Activated CD4-positive, CD25-positive, alpha-beta regulatory T cell treated with anti-CD3 and anti-CD28 coated beads, Interleukin-2, amount 50 U/mL, for 16 hours (primary cell): ENCODE data around the gene RNF103.

Experiments
- DNase-seq: peaks from one replicate; pipeline ENCODE4 v3.0.0-alpha.2; 2020; ENCODE audit warnings: low read depth, low spot score

The RNF103 gene

DNA sequence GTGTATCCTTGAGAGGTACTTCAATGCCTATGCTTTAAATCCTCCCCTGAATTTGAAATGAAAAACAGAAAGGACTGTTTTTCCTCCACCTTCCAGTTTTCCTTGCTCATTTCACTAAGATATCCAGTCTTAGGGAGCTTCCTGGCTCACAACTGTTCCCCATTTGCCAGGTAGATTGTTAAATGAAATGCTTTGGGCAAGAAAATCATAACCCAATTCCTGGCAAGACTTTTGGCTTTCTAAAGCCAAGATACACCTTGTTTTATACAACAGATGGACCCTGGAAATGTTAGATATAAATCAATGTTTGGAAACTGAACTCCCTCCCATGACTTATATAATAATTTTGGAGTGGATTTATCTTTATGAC lies 56.9 kb downstream of the RNF103 start:
- DNase-seq: no peak

DNA sequence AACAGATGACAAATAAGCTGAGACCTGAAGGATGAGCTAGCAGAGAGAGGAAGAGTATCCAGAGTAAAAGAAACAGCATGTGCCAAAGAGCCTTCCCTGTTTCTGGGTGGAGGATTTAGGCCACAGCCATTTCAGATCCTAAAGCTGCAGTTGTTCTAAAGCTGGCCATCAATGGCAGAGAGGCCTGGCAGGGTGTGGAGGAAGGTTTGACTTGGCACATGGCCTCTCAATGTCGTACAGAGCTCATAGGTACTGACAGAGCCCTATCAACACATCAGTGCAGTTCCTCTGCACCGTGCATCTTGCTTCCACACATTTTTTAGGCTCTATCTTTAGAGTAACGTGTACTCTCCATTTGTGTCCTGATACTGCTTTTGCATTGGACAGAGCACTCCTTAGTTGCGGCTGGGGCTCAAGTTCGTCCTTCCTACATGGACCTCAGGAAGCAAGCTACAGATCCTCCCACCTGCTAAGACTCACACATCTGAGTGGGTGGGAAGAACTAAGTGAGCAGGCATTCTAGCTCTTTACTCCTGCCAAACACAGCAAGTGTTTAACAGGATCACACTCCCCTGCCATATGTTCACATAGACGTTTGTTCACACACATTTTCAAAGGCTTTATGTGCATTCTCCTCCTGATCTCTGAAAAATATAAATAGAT lies 57.4 kb downstream of the RNF103 start:
- no peak for DNase-seq

DNA sequence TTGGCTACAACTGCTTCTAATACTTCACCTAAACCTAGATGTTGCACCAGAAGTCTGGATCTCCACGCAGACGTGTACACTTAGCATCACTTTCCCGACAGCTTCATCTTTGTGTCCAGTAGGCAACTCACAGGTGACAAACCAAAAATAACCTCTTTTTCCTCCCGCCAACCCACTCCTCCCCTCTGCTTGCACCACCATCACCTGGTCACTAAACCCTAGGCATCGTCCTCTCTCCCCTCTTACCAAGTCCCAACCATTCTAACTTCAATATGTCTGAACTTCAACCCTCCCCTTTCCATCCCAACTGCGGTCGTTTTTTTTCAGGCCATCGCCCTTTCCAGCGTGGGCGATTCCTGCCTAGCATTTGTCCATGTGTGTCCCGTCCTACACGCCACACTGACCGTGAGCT lies 60.0 kb downstream of the RNF103 start:
- DNase-seq: no peak

DNA sequence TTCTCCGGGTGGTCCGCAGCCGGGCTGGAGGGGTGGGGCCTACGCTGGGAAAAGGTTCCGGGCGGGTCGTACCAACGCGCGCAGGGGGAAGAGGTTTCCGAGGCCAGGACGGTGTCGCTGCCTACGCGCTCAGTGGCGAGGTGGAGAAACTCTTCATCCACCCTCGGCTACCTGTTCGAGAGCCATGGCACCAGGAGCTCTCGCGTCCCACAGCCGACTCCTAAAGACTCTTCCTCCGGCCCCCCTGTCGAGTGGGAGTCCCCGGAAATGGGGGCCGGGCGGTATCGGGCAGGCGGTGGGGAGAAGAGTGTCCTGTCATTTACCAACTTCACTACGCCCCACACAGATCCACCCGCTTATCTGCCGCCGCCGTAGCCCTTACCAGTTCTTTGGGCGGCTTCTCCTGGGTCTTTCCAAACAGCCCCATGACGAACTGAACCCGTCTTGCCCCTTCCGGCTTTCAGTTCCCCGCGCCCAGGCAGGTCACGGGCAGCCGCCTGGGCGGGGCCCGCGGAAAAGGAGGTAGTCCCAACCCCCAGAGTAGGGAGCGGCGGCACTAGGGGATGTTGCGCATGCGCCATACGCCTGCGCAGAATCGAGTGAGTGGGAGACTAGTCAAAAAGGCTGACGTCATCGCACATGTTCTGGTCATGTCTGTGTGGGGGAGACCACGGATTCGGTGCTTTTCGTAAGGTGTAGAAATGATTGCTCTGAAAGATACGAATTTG lies 60.6 kb downstream of the RNF103 start, which contains the start of gene CHMP3:
TSS of gene CHMP3 (minus strand) at position 522 of the 728 bp plus-strand sequence. CDS start at position 427, 95 bp downstream.
- peak; percentile 94 for DNase-seq

DNA sequence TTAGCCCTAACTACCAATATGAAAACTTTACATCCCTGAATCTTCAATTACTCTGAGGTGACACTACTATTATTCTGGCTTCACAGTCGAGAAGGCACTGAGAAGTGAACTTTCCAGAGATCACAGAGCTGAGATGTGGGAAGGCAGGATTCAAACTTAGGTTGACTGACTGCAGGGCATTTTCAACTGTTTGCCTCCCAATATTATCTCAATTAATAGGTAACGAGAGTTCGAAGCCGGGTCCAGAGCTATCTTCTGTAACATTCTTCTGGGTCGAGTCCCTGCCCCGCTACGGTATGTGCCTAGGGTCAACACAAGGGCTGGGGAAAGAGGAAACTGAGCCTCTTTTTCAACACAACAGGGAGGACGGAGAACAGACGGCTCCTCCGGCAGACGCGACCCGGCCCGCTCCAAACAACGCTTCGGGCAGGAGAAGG lies 61.2 kb downstream of the RNF103 start:
- no peak for DNase-seq

DNA sequence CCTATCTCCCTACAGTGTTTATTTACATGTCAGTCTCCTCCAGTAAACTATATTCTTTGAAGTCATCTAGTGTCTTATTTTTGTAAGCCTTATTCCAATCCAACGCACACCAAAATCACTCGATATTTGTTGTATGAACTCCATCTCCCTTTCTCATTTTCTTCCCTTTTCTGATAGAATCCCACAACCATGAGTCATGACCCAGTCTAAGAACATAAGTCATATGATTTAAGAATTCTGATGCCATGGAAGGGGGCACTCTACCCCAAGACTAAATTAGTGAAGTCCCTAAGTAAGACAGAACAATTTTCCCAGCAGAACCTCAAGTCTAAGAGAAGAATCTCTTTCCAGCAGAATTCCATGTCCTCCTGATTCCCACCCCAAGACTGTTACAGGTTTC lies 65.8 kb downstream of the RNF103 start:
- no peak for DNase-seq

DNA sequence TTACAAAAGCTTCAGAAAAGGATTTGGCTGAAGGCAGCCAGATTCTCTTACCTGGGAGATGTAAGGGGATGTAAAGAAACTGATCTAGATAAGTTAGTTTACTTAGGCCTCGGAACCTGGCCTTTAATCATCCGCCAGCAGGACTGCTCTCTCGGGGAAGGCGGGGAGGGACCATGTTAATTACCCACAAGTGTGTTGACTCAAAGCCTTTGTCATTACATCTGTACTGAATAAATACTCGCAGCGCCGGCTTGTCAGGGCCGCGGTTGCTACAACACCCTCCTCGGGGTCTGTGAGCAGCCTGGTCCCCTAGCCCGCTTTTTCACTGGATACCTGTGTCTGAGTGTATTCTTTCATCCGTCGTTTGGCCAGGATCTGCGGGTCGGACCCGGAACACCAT lies 67.2 kb downstream of the RNF103 start:
- DNase-seq: no peak
